K562 (cell line): ENCODE measurements around the gene MEF2D. TPM values are rescaled to one million over a fixed set of nuclear protein-coding genes. Genes with fewer than 3 reads are reported as not detected.

Experiments
- CBX1 ChIP-seq: sonication (generic); IDR thresholded peaks from 2 replicates; pipeline ENCODE4 v1.6.1; 2016; ENCODE audit warnings: antibody characterized with exemption, low read depth, mild to moderate bottlenecking
- HEY1 ChIP-seq: fragments of 250-450 bp; sonication (Bioruptor Pico); IDR thresholded peaks from 2 replicates; pipeline ENCODE4 v1.5.0; 2020; ENCODE audit warnings: mild to moderate bottlenecking, moderate library complexity, borderline replicate concordance
- LCOR ChIP-seq: sonication (generic); formaldehyde crosslinking; IDR thresholded peaks from 2 replicates; pipeline ENCODE4 v1.8.0; 2022; ENCODE audit warnings: mild to moderate bottlenecking, missing genetic modification reagents
- MYC ChIP-seq, 2 experiments: fragments of 250-450 bp in 1 of 2; sonication (Bioruptor Pico) in 1 of 2; IDR thresholded peaks; 2 replicates each; pipeline versions ENCODE4 v1.5.1 to v1.6.1; 2012 to 2021; ENCODE audit warnings: low read depth in 2 of 2, borderline replicate concordance in 1 of 2, improper control_type of control experiment in 1 of 2, low read length in 1 of 2, mild to moderate bottlenecking in 1 of 2, moderate library complexity in 1 of 2
- PHF21A ChIP-seq: fragments of 450-650 bp; IDR thresholded peaks from 2 replicates; pipeline ENCODE4 v1.6.1; 2017; ENCODE audit warnings: low read depth, borderline replicate concordance
- WHSC1 ChIP-seq: IDR thresholded peaks from one replicate; pipeline ENCODE4 v1.6.1; 2012; ENCODE audit warnings: low read length, control low read depth, inconsistent platforms
- YY1 ChIP-seq, 3 experiments: IDR thresholded peaks; 2 replicates each; pipeline ENCODE4 v1.6.1; 2011; ENCODE audit warnings: low read length in 2 of 3, mild to moderate bottlenecking in 2 of 3, moderate library complexity in 2 of 3, borderline replicate concordance in 1 of 3, control low read depth in 1 of 3, low read depth in 1 of 3; ENCODE audit not compliant: insufficient read depth in 3 of 3, insufficient replicate concordance in 2 of 3, control insufficient read depth in 1 of 3, insufficient read length in 1 of 3; ENCODE audit errors: extremely low read depth in 1 of 3
- ZFX ChIP-seq: sonication (generic); formaldehyde crosslinking; IDR thresholded peaks from 2 replicates; pipeline ENCODE4 v1.8.0; 2022; ENCODE audit warnings: mild to moderate bottlenecking, missing genetic modification reagents, moderate library complexity
- ZNF134 ChIP-seq: fragments of 250-450 bp; sonication (Bioruptor Pico); conservative IDR thresholded peaks from 2 replicates; pipeline ENCODE4 v1.4.0; 2020
- ZNF668 ChIP-seq: fragments of 250-450 bp; sonication (Bioruptor Pico); IDR thresholded peaks from 2 replicates; pipeline ENCODE4 v1.8.0; 2022; ENCODE audit warnings: mild to moderate bottlenecking, inconsistent platforms
- ZNF696 ChIP-seq: fragments of 250-450 bp; sonication (Bioruptor Pico); conservative IDR thresholded peaks from 2 replicates; pipeline ENCODE4 v1.4.0; 2020; ENCODE audit warnings: mild to moderate bottlenecking, moderate library complexity
- ZNF717 ChIP-seq: fragments of 250-450 bp; sonication (Bioruptor Pico); IDR thresholded peaks from 2 replicates; pipeline ENCODE4 v1.5.0; 2021
- polyA plus RNA-seq, 8 experiments: library from polyadenylated mRNA; depleted of rRNA in 4 of 8; stranded (reverse) in 5 of 8; unstranded in 3 of 8; fragments of >200 nt; fragmentation: Nextera tagmentation in 2 of 8; fragmentation: Illumina TruSeq in 1 of 8; extraction: Ambion mirVana in 2 of 8; extraction: Trizol in 1 of 8; gene quantifications; 2 replicates each; pipeline versions ENCODE4 v1.2.1 to v1.2.3, GENCODE V29; 2011 to 2014; ENCODE audit warnings: inconsistent platforms in 1 of 8, missing spikeins in 1 of 8
- total RNA-seq, 7 experiments: library from RNA; depleted of rRNA in 6 of 7; stranded (reverse); fragments of >200 nt in 6 of 7; fragmentation: Illumina TruSeq in 2 of 7; extraction: Trizol in 2 of 7; gene quantifications; 2 replicates each; pipeline versions ENCODE4 v1.2.1 to v1.2.3, GENCODE V29; 2011 to 2021; ENCODE audit warnings: low replicate concordance in 1 of 7
- TF ChIP-seq, protein P1 (sequence below), 2 experiments: fragments of 450-650 bp; formaldehyde crosslinking in 1 of 2; IDR thresholded peaks; 2 replicates each; pipeline versions ENCODE4 v1.4.0 to v1.6.1; 2014 to 2020; ENCODE audit warnings: mild to moderate bottlenecking in 2 of 2, borderline replicate concordance in 1 of 2, low read depth in 1 of 2
- TF ChIP-seq, protein P2 (sequence below): fragments of 200-800 bp; sonication (Bioruptor generic); IDR thresholded peaks from 2 replicates; pipeline ENCODE4 v1.6.1; 2017; ENCODE audit warnings: missing genetic modification characterization, missing compliant biosample characterization
- TF ChIP-seq, protein P3 (sequence below), 3 experiments: fragments of 200-800 bp in 1 of 3; sonication (Bioruptor generic) in 1 of 3; sonication (generic) in 1 of 3; formaldehyde crosslinking in 1 of 3; IDR thresholded peaks; 2 replicates each; pipeline versions ENCODE4 v1.6.1 to v1.8.0; 2016 to 2022; ENCODE audit warnings: mild to moderate bottlenecking in 2 of 3, missing compliant biosample characterization in 2 of 3, missing genetic modification characterization in 2 of 3, missing genetic modification reagents in 1 of 3

MEF2D gene
- total and polyA plus RNA-seq, 9 of the 15 experiments (the other 6 are each of a cell fraction or from before 2014, with no cell fraction given): 0.10 to 19.5 (median 2.6) TPM

DNA sequence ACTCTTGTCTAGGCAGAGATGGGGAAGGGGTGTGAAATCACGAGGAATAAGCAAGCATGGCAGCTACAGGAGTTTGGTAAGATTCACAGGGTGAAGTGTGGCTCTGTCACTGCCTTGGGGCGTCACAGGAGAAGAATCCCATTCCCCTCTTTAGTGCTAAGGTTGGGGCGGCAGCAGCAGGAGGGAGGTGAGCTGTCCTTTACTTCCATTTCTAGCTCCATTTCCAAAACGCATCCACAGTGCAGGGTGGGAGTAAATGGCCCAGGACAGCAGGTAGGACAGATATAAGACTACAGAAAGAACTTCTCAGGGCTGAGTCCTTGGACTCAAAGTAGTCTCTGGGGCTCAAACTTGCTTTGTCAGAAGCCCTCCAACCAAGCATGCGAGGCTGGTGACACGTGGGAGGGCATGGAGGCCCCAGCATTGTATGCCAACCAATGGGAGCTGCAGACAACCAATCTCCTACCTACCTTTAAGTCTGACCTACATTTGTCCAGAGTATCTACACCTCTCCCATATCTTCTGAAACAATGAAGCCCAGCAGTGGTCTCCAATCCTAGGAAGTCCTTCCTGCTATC, 8.5 kb downstream of the MEF2D start (continued):
- peak in 1 of 3 experiments; percentile 31 for TF ChIP-seq YY1 (IDR thresholded peaks at IDR 0.05; ENCODE audit: borderline replicate concordance in 1 of 3, control insufficient read depth in 1 of 3, extremely low read depth in 1 of 3, insufficient read depth in 3 of 3, insufficient read length in 1 of 3, insufficient replicate concordance in 2 of 3, low read depth in 1 of 3, low read length in 2 of 3)
- no peak for TF ChIP-seq ZNF134 (CRISPR knock-in tag)
- TF ChIP-seq ZFX (CRISPR knock-in tag): no peak
- TF ChIP-seq, protein P1, sequence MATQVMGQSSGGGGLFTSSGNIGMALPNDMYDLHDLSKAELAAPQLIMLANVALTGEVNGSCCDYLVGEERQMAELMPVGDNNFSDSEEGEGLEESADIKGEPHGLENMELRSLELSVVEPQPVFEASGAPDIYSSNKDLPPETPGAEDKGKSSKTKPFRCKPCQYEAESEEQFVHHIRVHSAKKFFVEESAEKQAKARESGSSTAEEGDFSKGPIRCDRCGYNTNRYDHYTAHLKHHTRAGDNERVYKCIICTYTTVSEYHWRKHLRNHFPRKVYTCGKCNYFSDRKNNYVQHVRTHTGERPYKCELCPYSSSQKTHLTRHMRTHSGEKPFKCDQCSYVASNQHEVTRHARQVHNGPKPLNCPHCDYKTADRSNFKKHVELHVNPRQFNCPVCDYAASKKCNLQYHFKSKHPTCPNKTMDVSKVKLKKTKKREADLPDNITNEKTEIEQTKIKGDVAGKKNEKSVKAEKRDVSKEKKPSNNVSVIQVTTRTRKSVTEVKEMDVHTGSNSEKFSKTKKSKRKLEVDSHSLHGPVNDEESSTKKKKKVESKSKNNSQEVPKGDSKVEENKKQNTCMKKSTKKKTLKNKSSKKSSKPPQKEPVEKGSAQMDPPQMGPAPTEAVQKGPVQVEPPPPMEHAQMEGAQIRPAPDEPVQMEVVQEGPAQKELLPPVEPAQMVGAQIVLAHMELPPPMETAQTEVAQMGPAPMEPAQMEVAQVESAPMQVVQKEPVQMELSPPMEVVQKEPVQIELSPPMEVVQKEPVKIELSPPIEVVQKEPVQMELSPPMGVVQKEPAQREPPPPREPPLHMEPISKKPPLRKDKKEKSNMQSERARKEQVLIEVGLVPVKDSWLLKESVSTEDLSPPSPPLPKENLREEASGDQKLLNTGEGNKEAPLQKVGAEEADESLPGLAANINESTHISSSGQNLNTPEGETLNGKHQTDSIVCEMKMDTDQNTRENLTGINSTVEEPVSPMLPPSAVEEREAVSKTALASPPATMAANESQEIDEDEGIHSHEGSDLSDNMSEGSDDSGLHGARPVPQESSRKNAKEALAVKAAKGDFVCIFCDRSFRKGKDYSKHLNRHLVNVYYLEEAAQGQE (IDR thresholded peaks at IDR 0.05; ENCODE audit: borderline replicate concordance): no peak
- TF ChIP-seq, protein P1 (CRISPR knock-in tag; IDR thresholded peaks at IDR 0.05; ENCODE audit: low read depth): no peak
- TF ChIP-seq PHF21A: no peak
- no peak for TF ChIP-seq WHSC1
- no peak for TF ChIP-seq ZNF668 (CRISPR knock-in tag)
- TF ChIP-seq, protein P2, sequence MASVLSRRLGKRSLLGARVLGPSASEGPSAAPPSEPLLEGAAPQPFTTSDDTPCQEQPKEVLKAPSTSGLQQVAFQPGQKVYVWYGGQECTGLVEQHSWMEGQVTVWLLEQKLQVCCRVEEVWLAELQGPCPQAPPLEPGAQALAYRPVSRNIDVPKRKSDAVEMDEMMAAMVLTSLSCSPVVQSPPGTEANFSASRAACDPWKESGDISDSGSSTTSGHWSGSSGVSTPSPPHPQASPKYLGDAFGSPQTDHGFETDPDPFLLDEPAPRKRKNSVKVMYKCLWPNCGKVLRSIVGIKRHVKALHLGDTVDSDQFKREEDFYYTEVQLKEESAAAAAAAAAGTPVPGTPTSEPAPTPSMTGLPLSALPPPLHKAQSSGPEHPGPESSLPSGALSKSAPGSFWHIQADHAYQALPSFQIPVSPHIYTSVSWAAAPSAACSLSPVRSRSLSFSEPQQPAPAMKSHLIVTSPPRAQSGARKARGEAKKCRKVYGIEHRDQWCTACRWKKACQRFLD (CRISPR knock-in tag): no peak
- TF ChIP-seq LCOR (CRISPR knock-in tag): peak; percentile 32; the same call in 1 of the 2 replicates
- TF ChIP-seq, protein P3, sequence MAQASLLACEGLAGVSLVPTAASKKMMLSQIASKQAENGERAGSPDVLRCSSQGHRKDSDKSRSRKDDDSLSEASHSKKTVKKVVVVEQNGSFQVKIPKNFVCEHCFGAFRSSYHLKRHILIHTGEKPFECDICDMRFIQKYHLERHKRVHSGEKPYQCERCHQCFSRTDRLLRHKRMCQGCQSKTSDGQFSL (CRISPR knock-in tag; IDR thresholded peaks at IDR 0.05): no peak
- TF ChIP-seq, protein P3 (tag; IDR thresholded peaks at IDR 0.05): no peak
- TF ChIP-seq MYC (IDR thresholded peaks at IDR 0.05; ENCODE audit: low read depth, low read length): no peak
- no peak for TF ChIP-seq MYC (CRISPR knock-in tag; IDR thresholded peaks at IDR 0.05; ENCODE audit: borderline replicate concordance, low read depth)
- TF ChIP-seq ZNF717 (CRISPR knock-in tag): no peak
- TF ChIP-seq ZNF696: no peak
- TF ChIP-seq CBX1: peak; percentile 58; the same call in 1 of the 2 replicates
- TF ChIP-seq HEY1 (CRISPR knock-in tag): no peak
